Heart left ventricle (tissue), 13 donors: ENCODE results near the gene SLC25A47.

ENCODE experiments used
- CTCF ChIP-seq, 12 donors: fragments of 200-600 bp; sonication (generic) in 4 of 12; IDR thresholded peaks; one replicate each; pipeline versions ENCODE4 v1.5.0 to v1.8.0; 2018 to 2022; ENCODE audit warnings: antibody characterized with exemption in 12 of 12, mild to moderate bottlenecking in 5 of 12
- POLR2A ChIP-seq, 2 donors: fragments of 450-650 bp; IDR thresholded peaks; one replicate each; pipeline ENCODE4 v1.6.1; 2017; ENCODE audit warnings: antibody characterized with exemption in 2 of 2, mild to moderate bottlenecking in 2 of 2, moderate library complexity in 2 of 2
- donor health status: ischemic (EF 13 %, LVEDD 7.1; RV severe dilation, severe dysfunction).
- donor health status: DM: no; HTN: yes; CAD: no.
- donor health status: DM: no; HTN: no; CAD: no.
- donor health status: ischemic (EF 25% LVEDD 6.9; RV normal size, moderate dysfunction).
- donor health status: ischemic (EF 25% LVEDD 5.7; RV mildly dilated, moderate dysfunction).
- donor health status: ischemic (EF 35%, LVEDD 5.7; RV mildly dilated, moderate dysfunction).
- donor health status: nonischemic (EF 11% LVEDD 7.7; RV severe dilation, severe dysfunction).
- donor health status: DM: yes; HTN: yes; CAD: no.
- donor health status: PGD.
- donor health status: ischemic (EF 29% LVEDD 5.4; RV normal size, mild dysfunction).
- donor health status: nonischemic (EF 23%, LVEDD 6.1; RV moderate dilation, normal function).

GRCh38 chr14:100323121-100323941 lies at the start of gene SLC25A47:
- TF ChIP-seq CTCF (IDR thresholded peaks at IDR 0.05) = no peak
- TF ChIP-seq POLR2A (IDR thresholded peaks at IDR 0.05) = no peak
